AG04449 (cell line): ENCODE measurements around the gene AKAP6.

Experiments
- CTCF ChIA-PET: fragments of 350-600 bp; formaldehyde crosslinking; extraction: SDS; loops from one replicate; lab custom pipeline; 2021; ENCODE audit warnings: antibody characterized with exemption; lab: Yijun Ruan, JAX
- POLR2A ChIA-PET: fragments of 400-600, 350-600 bp; formaldehyde crosslinking; extraction: SDS; loops from one replicate; lab custom pipeline; 2020; ENCODE audit warnings: antibody characterized with exemption, inconsistent platforms; lab: Yijun Ruan, JAX
- DNase-seq: peaks from one replicate; pipeline ENCODE4 v3.0.0-alpha.2; 2010; ENCODE audit warnings: low read depth, low spot score
- H3K4me3 ChIP-seq: 2 replicates; pipeline ENCODE4 v1.5.1; 2011; ENCODE audit warnings: low read depth, mild to moderate bottlenecking, control low read depth, low read length
- TF ChIP-seq, protein P1 (sequence below): IDR thresholded peaks from one replicate; pipeline ENCODE4 v1.5.1; 2011; ENCODE audit warnings: mild to moderate bottlenecking, moderate library complexity, low read length, control low read depth, inconsistent platforms; ENCODE audit not compliant: insufficient read depth; ENCODE audit errors: missing control alignments

AKAP6 gene

DNA sequence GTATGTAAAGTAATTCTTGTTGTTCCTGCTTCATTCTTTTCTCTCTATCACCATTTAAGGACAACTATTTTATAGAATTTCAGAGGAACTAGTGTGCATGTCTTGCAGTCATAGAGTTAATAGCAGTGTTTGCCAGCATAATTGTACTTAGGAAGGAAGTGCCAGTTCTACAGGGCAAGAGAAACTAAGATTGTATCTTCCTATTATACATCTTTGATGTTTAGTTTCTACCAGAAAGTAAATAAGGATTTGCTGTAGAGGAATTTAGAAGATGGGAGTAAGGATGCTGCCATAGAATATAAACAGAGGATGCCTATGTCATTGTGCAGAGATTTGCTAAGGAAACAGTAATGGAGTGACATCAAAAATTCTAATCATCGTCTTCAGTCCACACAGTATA is 338.7 kb downstream of the AKAP6 start:
- TF ChIP-seq, protein P1, sequence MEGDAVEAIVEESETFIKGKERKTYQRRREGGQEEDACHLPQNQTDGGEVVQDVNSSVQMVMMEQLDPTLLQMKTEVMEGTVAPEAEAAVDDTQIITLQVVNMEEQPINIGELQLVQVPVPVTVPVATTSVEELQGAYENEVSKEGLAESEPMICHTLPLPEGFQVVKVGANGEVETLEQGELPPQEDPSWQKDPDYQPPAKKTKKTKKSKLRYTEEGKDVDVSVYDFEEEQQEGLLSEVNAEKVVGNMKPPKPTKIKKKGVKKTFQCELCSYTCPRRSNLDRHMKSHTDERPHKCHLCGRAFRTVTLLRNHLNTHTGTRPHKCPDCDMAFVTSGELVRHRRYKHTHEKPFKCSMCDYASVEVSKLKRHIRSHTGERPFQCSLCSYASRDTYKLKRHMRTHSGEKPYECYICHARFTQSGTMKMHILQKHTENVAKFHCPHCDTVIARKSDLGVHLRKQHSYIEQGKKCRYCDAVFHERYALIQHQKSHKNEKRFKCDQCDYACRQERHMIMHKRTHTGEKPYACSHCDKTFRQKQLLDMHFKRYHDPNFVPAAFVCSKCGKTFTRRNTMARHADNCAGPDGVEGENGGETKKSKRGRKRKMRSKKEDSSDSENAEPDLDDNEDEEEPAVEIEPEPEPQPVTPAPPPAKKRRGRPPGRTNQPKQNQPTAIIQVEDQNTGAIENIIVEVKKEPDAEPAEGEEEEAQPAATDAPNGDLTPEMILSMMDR = no peak
- ChIA-PET CTCF (no interaction called here), POLR2A (no interaction called here)

DNA sequence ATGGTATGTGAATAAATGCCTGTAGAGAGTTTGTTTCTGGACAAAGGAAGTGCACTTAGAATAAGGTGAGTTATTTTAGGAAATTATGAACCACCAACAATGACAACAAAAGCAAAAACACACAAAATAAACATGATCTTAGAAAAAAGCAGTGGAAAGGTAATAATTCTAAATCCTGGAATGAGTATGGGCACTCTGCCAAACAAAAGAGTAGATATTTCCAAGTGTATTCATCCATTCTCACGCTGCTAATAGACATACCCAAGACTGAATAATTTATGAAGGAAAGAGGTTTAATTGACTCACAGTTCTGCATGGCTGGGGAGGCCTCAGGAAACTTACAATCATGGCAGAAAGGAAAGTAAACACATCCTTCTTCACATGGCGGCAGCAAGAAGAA is 340.3 kb downstream of the AKAP6 start:
- no peak overlapping the region for H3K4me3 ChIP-seq
- POLR2A ChIA-PET = no interaction called here
- no peak for DNase-seq
- CTCF ChIA-PET = no interaction called here
- TF ChIP-seq, protein P1 = no peak

More for the DNA sequence above, 338.7 kb downstream of the AKAP6 start:
- DNase-seq = no peak
- H3K4me3 ChIP-seq = no peak overlapping the region

DNA sequence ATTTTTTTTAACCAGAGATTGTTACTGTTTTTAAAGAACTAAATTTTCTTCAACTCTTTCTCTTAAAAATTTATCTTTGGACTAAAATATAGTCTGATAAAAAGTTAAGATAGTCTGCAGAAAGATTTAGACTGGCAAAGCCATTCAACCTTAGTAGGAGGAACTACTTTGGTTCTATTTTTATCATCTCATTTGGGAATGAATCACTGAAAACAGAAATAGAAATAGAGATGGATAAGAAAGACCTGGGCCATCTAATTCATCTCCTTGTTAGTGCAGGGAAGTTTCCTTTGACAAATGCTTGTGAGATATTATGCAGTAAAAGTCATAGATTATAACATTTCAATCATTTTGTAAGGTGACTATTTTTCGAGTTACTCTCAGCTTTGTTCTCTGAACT is 346.3 kb downstream of the AKAP6 start:
- H3K4me3 ChIP-seq = no peak overlapping the region
- no peak for DNase-seq
- TF ChIP-seq, protein P1 = no peak
- POLR2A ChIA-PET = no interaction called here
- CTCF ChIA-PET = no interaction called here

DNA sequence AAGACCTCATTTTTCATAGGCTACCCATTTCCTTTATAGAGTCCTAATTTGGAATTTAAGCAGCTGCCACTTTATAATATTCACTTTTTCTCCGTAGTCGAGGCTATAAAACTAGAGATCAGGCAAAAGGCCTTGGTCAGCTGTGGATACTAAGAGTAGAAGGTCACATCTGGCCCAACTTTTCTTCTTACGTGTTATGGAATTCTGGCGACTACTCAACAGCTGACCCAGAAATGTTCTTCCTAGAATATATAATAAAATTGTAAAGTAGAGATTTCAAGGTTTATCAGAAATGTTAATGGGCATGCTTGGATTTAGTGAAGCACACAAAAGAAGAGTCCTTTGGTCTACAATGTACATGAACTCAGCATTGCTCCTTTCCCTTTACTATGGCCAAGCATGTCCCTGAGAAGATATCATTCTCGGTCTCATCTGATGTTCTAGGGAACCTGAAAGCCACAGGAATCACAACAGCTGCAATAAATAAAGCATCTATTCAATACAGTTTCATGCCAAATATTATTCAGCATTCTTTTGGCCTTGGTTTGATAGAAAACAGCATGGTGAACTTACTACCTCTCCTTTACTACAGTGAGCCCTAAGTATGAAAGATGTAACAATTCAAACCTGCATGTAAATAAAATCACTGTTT is 348.2 kb downstream of the AKAP6 start:
- ChIA-PET CTCF (no interaction called here), POLR2A (no interaction called here)
- no peak for DNase-seq
- TF ChIP-seq, protein P1 = no peak
- H3K4me3 ChIP-seq = no peak overlapping the region

DNA sequence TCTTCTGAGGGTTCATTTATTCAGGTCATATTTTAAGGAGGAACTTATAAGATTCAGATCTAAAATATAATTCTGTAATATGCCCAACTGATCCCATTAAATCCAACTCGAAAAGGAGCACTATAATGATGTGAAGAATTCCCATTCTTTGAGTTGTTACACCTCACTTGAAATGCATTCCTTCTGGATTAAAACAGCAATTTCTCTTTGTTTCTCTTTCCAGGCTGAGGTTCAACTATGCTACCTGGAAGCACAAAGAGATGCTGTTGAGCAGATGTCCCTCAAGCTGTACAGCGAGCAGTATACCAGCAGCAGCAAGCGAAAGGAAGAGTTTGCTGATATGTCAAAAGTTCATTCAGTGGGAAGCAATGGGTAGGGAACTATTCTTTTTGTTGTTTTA is 349.0 kb downstream of the AKAP6 start:
- CTCF ChIA-PET = no interaction called here
- no peak for DNase-seq
- POLR2A ChIA-PET = no interaction called here
- H3K4me3 ChIP-seq = no peak overlapping the region
- TF ChIP-seq, protein P1 = no peak

DNA sequence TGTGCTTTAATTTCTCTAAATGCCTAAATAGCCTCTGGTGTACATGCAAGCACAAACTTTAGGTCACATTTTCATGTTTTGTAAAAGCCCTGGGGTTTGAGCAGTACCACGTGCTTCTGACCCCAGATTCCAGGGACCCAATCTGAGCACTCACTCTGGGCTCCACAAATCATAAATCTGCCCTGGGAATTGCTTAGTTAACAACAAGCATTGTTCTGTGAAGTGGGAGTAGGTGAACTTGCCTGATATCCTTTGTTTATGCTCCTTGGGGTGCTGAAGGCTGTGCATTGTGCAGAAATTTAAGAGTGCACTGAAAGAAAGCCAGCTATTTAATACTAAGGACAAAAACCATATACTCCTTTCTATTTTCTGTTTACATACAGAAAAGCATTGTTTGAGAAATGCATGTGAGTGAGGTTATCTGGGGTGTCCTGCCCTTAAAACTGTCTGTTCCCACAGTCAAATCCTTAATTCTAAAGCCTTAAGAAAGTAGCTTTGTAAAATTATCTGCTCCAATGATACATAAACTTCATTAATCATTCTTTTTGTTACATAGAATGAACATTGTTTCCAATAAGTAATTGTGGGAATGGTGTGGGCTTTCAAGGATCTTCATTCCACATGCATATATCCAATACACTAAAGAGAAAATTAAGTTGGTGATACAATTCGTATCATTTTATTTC is 351.0 kb downstream of the AKAP6 start:
- CTCF ChIA-PET = no interaction called here
- no peak for DNase-seq
- POLR2A ChIA-PET = no interaction called here
- H3K4me3 ChIP-seq = no peak overlapping the region
- TF ChIP-seq, protein P1 = no peak
